GM12874 (cell line): ENCODE data around the gene SMC6.

ENCODE experiments used
- CTCF ChIP-seq: IDR thresholded peaks from 2 replicates; pipeline ENCODE4 v1.5.1; 2011; ENCODE audit warnings: low read depth, mild to moderate bottlenecking, control low read depth, low read length, moderate library complexity; ENCODE audit not compliant: insufficient read depth

The SMC6 gene

GRCh38 chr2:17637131-17637906 lies 116.3 kb downstream of the SMC6 start:
- TF ChIP-seq CTCF: no peak

- TF ChIP-seq CTCF: no peak
Measured at GRCh38 chr2:17636257-17636656, 117.4 kb downstream of the SMC6 start.

- TF ChIP-seq CTCF: no peak
Measured at GRCh38 chr2:17634997-17635396, 118.6 kb downstream of the SMC6 start.

GRCh38 chr2:17630089-17630488 lies 123.5 kb downstream of the SMC6 start:
- no peak for TF ChIP-seq CTCF

- no peak for TF ChIP-seq CTCF
Measured at GRCh38 chr2:17628349-17629261, 125.0 kb downstream of the SMC6 start.

- TF ChIP-seq CTCF: no peak
Measured at GRCh38 chr2:17627434-17627833, 126.2 kb downstream of the SMC6 start.

GRCh38 chr2:17626986-17627385 lies 126.6 kb downstream of the SMC6 start:
- TF ChIP-seq CTCF: no peak
